ENCODE data around the gene CYB5RL.

DNA sequence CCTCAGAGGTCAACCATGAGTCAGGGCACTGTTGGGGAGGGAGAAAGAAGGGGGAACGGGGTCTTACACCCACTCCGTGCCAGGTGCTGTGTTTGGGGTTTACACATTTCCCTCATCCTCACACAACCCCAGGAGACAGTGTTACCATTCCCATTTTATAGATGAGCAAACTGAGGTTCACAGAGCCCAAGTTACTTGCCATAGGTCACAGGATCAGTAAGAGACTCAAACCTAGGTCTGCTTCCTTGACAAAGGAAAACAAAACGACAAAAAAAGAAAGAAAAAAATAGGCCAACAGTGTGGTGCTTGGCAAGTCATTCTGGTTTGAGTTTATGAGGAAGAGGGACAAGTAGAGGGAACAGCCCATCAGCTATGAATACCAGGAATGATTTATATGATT, 30.8 kb downstream of the CYB5RL start:
- TF ChIP-seq CTCF (IDR thresholded peaks at IDR 0.05 in 8 of 11, conservative IDR thresholded peaks at IDR 0.05 in 3 of 11): no peak
- TF ChIP-seq POLR2AphosphoS5 (IDR thresholded peaks at IDR 0.05): no peak
